Measurements from ENCODE around the gene COL23A1.

Gene COL23A1

GRCh38 chr5:178432421-178433272 is 157.5 kb downstream of the COL23A1 start:
- no peak for DNase-seq

GRCh38 chr5:178431782-178432165 is 158.4 kb downstream of the COL23A1 start:
- DNase-seq = no peak

DNA sequence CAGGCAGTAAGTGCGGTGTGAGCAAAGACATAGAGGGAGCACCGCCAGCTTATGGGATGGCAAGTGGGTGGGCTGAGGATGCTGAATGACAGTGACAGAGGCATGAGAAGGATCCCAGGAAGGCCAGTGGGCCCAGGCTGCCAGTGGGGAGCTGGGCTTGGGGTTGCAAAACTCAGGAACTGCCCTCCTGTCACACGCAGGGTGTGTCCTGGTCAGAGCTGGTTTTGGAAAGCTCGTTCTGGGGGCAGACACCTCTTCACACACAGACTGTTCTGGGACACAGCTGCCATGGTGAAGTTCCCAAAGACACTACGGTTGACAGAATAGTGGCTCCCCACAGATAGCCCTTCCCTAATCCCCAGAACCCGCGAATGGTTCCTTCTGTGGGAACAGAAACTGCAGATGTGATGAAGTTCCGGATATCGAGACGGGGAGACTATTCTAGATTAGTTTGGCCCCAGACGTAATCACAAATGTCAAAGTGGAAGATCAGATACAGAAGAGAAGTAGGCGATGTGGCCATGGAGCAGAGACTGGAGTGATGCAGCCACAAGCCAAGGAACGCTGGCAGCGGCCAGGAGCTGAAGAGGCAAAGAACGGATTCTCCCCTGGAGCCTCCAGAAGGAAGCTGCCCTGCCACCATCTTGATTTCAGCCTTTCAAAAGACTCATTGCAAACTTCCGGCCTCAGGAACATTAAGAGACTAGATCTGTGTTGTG is 159.0 kb downstream of the COL23A1 start:
- no peak for DNase-seq

- DNase-seq = no peak
Observed at GRCh38 chr5:178430186-178431062, 159.8 kb downstream of the COL23A1 start.

- DNase-seq = no peak
Observed at GRCh38 chr5:178429491-178430185, 160.6 kb downstream of the COL23A1 start.

GRCh38 chr5:178429156-178429468 is 161.1 kb downstream of the COL23A1 start:
- no peak for DNase-seq

- no peak for DNase-seq
Observed at GRCh38 chr5:178428341-178429155, 161.6 kb downstream of the COL23A1 start.

GRCh38 chr5:178427576-178428197 is 162.5 kb downstream of the COL23A1 start:
- no peak for DNase-seq

DNA sequence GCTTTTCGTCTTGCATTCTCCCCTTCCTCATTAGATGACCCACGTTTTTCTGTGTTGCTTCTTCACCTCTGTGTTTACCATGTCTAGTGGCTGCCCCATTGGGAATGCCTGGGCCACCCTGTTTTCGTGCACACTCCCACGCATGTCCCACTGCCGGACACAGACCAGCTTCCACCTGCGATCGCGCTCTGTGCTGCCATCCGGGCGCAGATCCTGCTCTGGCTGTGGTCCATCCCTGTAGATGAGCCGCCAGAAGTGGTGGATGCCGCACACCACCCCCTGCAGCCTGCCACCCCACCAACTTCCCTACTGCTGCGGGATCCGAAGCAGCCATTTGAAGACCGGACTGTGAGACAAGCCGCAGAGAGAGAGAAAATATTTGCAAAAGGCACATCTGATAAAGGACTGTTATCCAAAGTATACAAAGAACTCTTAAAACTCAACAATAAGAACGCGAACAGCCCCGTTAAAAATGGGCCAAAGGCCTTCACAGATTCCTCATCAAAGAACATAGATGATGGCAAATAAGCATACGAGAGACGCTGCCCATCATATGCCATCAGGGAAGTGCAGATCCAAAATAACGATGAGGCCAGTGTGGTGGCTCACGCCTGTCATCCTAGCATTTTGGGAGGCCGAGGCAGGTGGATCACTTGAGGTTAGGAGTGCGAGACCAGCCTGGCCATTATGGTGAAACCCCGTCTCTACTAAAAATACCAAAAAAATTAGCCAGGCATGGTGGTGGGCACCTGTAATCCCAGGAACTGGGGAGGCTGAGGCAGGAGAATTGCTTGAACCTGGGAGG is 163.7 kb downstream of the COL23A1 start:
- DNase-seq = no peak

GRCh38 chr5:178425621-178426068 is 164.5 kb downstream of the COL23A1 start:
- no peak for DNase-seq

GRCh38 chr5:178424810-178425177 is 165.4 kb downstream of the COL23A1 start:
- DNase-seq = no peak

GRCh38 chr5:178423901-178424809 is 166.0 kb downstream of the COL23A1 start:
- no peak for DNase-seq

GRCh38 chr5:178423431-178423830 is 166.8 kb downstream of the COL23A1 start:
- no peak for DNase-seq

- DNase-seq = no peak
Observed at GRCh38 chr5:178422400-178422775, 167.8 kb downstream of the COL23A1 start.

GRCh38 chr5:178421699-178422399 is 168.3 kb downstream of the COL23A1 start:
- DNase-seq = no peak

DNA sequence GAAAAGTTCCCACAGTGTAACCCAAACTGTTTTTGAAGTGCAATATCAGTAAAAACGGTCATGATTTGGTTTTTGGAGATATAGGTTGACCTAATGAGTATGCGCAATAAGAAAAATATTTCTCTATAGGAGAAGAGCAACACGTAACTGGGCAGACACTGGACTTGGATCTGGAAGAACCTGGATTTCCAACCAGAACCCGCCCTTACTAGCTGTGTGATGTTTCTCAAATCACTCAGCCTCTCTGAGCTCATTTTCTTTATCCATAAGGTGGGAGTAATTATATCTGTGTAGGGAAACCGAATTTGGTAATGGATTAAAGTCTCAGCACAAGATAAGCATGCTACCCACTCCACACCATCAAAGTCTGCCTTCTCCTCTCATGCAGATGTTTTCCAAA is 169.1 kb downstream of the COL23A1 start:
- no peak for DNase-seq

- no peak for DNase-seq
Observed at GRCh38 chr5:178420354-178420781, 169.8 kb downstream of the COL23A1 start.

DNA sequence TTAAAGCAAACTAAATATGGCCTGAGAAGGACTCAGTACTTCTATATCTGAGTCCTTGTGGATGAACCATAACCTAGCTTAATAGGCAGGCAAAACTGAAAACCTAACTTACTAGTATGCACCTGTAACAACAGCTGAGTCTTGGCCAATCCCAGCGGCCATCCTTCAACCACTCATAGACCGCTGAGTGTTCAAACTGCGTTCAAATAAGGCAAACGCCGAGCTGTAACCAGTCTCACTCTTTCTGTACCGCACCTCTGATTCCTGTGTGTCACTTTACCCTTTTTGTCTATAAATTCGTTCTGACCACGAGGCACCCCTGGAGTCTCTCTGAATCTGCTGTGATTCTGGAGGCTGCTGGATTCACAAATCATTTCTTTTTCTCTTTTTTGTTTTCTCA is 170.5 kb downstream of the COL23A1 start:
- no peak for DNase-seq

- DNase-seq = no peak
Observed at GRCh38 chr5:178419196-178419595, 171.0 kb downstream of the COL23A1 start.
